NOMO-1 (cell line): ENCODE data around the gene SCFD1.
"Not testable (repeated sequence)": the region's sequence is repeated elsewhere in the genome, so short reads cannot be mapped to it uniquely, and the experiment has no call there.

Experiments used
- DNase-seq, 2 experiments: peaks; one replicate each; lab custom pipeline; 2025; ENCODE audit not compliant: unreplicated experiment in 2 of 2; lab: John Stamatoyannopoulos, UW

The SCFD1 gene

GRCh38 chr14:30621940-30622830 is at the start of gene SCFD1:
Gene SCFD1 (plus strand): TSS chr14:30622319. CDS start chr14:30622339, 20 bp downstream.
- peak; percentile 93 to 96 for DNase-seq

GRCh38 chr14:30572771-30573170 is 49.3 kb upstream of the SCFD1 start:
- DNase-seq = no peak

- no peak for DNase-seq
Observed at GRCh38 chr14:30573226-30573814, 48.8 kb upstream of the SCFD1 start.

GRCh38 chr14:30573966-30574365 is 48.2 kb upstream of the SCFD1 start:
- peak; percentile 2 to 21 for DNase-seq

GRCh38 chr14:30574777-30575176 is 47.3 kb upstream of the SCFD1 start:
- peak; percentile 4 to 49 for DNase-seq

GRCh38 chr14:30576333-30576732 is 45.8 kb upstream of the SCFD1 start:
- not testable (repeated sequence) for DNase-seq

- DNase-seq = no peak
Observed at GRCh38 chr14:30580616-30581282, 41.4 kb upstream of the SCFD1 start.

- DNase-seq = no peak
Observed at GRCh38 chr14:30581283-30581625, 40.9 kb upstream of the SCFD1 start.

GRCh38 chr14:30582376-30582775 is 39.7 kb upstream of the SCFD1 start:
- DNase-seq = no peak

- no peak for DNase-seq
Observed at GRCh38 chr14:30584058-30584630, 38.0 kb upstream of the SCFD1 start.

- DNase-seq = no peak
Observed at GRCh38 chr14:30585204-30585603, 36.9 kb upstream of the SCFD1 start.

GRCh38 chr14:30587141-30587540 is 35.0 kb upstream of the SCFD1 start:
- DNase-seq = no peak

- DNase-seq = no peak
Observed at GRCh38 chr14:30588873-30589272, 33.2 kb upstream of the SCFD1 start.

GRCh38 chr14:30596935-30597334 is 25.2 kb upstream of the SCFD1 start:
- DNase-seq = no peak

- no peak for DNase-seq
Observed at GRCh38 chr14:30597504-30597903, 24.6 kb upstream of the SCFD1 start.

- DNase-seq = peak; percentile 37 to 51
Observed at GRCh38 chr14:30600922-30601918, 20.9 kb upstream of the SCFD1 start.

GRCh38 chr14:30603402-30603801 is 18.7 kb upstream of the SCFD1 start:
- no peak for DNase-seq

- DNase-seq = not testable (repeated sequence)
Observed at GRCh38 chr14:30604696-30605095, 17.4 kb upstream of the SCFD1 start.

- no peak for DNase-seq
Observed at GRCh38 chr14:30607156-30607780, 14.9 kb upstream of the SCFD1 start.

- no peak for DNase-seq
Observed at GRCh38 chr14:30608533-30609006, 13.5 kb upstream of the SCFD1 start.
